Measurements from ENCODE around the gene POPDC2. TPM values are rescaled to one million over a fixed set of nuclear protein-coding genes. Genes with fewer than 3 reads are reported as not detected.
A peak's percentile ranks its signal among the peaks of the same experiment; 100 is the strongest.

POPDC2 gene
- total and polyA plus RNA-seq, 2 experiments from 2014 or later, result 0.74 TPM; not detected in 1

DNA sequence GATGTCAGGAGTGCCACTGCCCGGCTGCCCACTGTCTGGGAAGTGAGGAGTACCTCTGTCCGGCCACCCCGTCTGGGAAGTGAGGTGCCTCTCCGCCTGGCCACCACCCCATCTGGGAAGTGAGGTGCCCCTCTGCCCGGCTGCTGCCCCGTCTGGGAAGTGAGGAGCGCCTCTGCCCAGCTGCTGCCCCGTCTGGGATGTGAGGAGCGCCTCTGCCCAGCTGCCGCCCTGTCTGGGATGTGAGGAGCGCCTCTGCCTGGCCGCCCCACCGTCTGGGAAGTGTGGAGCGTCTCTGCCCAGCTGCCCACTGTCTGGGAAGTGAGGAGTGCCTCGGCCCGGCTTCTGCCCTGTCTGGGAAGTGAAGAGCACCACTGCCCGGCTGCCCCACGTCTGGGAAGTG is 13.5 kb upstream of the POPDC2 start:
- Histone ChIP-seq H3K79me2 (ENCODE audit: insufficient read depth) (peaks cover 19% of the 10 kb centered on the region), H3F3A (ENCODE audit: insufficient read depth) (0 out of 2 replicates have a peak, but pooled peaks cover 5% of the 10 kb centered on the region), H3K27ac (no peak overlapping the region), H3K4me2 (ENCODE audit: unreplicated experiment) (no peak overlapping the region), H3K4me1 (ENCODE audit: insufficient read depth) (peaks cover 22% of the 10 kb centered on the region), H3K9me2 (ENCODE audit: insufficient read depth) (no peaks in the 10 kb centered on the region), H3K9ac (no peak overlapping the region), H4K20me1 (ENCODE audit: insufficient read depth) (no peaks in the 10 kb centered on the region), H3K9me3 (ENCODE audit: low read depth) (no peaks in the 10 kb centered on the region), H2AFZ (no peak overlapping the region), H3K4me3 (no peak overlapping the region), H3K27me3 (replicated peaks; ENCODE audit: insufficient read depth) (no peaks in the 10 kb centered on the region), H3K36me3 (ENCODE audit: low read depth) (peaks cover 8% of the 10 kb centered on the region; the same call in 1 of the 2 replicates)
- in situ Hi-C loops (cut with MboI), result no loop called here
- WGBS, 2 experiments (ENCODE audit: low coverage in 1 of 2, low lambda C conversion rate in 2 of 2, missing lambda C conversion rate in 2 of 2), result 90 to 97% methylated on average over 17 to 18 of the region's 18 CpGs
- no peak for TF ChIP-seq EZH2 (IDR thresholded peaks at IDR 0.05; ENCODE audit: insufficient read depth, poor library complexity, severe bottlenecking)
- TF ChIP-seq EZH2phosphoT487 (IDR thresholded peaks at IDR 0.05; ENCODE audit: insufficient read depth, low read depth), result no peak
- DNase-seq, result no peak

DNA sequence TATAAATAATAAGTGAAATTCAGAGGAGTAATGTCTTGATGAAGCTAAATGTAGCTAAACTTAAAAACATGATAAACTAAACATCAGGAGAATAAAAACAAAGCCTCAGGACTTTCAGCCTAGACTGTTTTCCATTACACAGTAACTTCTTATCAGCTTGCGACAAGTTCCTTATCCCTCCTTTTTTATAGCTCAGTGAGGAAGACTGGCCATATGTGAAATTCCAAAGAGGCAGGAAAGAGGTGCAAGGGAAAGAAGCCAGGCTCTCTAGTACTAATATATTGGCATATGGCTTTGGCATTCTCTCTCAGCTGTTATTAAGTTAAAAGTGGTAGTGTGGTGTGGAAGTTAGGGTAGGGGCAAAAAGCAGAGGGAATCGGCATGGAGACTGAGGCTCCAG is 12.4 kb upstream of the POPDC2 start:
- DNase-seq, result no peak
- no peak overlapping the region for H3K27ac ChIP-seq
- H3K9ac ChIP-seq, result no peak overlapping the region
- H3K4me1 ChIP-seq (ENCODE audit: insufficient read depth), result peaks cover 21% of the 10 kb centered on the region
- 72 to 73% methylated on average over 2 of the region's 2 CpGs for WGBS, 2 experiments (ENCODE audit: low coverage in 1 of 2, low lambda C conversion rate in 2 of 2, missing lambda C conversion rate in 2 of 2)
- peaks cover 12% of the 10 kb centered on the region; the same call in 1 of the 2 replicates for H3K36me3 ChIP-seq (ENCODE audit: low read depth)
- H3K9me2 ChIP-seq (ENCODE audit: insufficient read depth), result no peaks in the 10 kb centered on the region
- TF ChIP-seq EZH2phosphoT487 (IDR thresholded peaks at IDR 0.05; ENCODE audit: insufficient read depth, low read depth), result no peak
- no peak for TF ChIP-seq EZH2 (IDR thresholded peaks at IDR 0.05; ENCODE audit: insufficient read depth, poor library complexity, severe bottlenecking)
- no peaks in the 10 kb centered on the region for H3K27me3 ChIP-seq (replicated peaks; ENCODE audit: insufficient read depth)
- no peaks in the 10 kb centered on the region for H4K20me1 ChIP-seq (ENCODE audit: insufficient read depth)
- peaks cover 19% of the 10 kb centered on the region for H3K79me2 ChIP-seq (ENCODE audit: insufficient read depth)
- no peak overlapping the region for H3K4me2 ChIP-seq (ENCODE audit: unreplicated experiment)
- H3K4me3 ChIP-seq, result no peak overlapping the region
- no peaks in the 10 kb centered on the region for H3K9me3 ChIP-seq (ENCODE audit: low read depth)
- no peak overlapping the region for H2AFZ ChIP-seq
- 0 out of 2 replicates have a peak, but pooled peaks cover 5% of the 10 kb centered on the region for H3F3A ChIP-seq (ENCODE audit: insufficient read depth)
- in situ Hi-C loops (cut with MboI), result no loop called here

DNA sequence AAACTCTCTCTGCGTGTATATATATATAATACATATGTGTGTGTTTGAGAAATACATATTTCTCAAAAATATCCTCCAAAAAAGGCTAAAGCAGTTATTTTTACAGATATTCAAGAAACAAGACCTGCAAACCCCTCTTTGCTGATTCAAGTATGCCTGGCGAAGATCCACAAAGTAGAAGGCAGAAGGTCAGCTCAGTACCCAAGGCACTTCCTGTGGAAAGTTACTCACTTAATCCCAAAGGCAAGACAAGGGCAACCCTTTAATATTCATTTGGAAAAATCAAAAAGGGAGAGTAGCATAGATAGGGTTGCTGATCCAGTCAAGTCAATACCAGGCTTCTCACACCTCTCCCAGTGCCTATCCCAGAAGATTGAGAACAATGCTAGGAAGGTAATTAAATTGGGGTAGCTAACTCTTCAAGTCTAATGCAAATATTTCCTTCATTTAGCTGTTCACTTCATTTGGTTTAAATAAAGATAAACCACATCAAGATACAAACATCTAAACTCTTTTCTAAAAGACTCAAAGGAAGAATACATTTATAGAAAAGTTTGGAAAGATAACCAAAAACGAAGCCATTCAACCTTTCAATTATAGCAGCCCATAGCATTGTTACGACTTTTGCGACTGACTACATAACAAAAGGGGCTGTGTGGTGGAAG is 9.6 kb upstream of the POPDC2 start:
- Histone ChIP-seq H3K27me3 (replicated peaks; ENCODE audit: insufficient read depth) (no peaks in the 10 kb centered on the region), H3K4me1 (ENCODE audit: insufficient read depth) (peaks cover 13% of the 10 kb centered on the region), H3K4me3 (no peak overlapping the region), H4K20me1 (ENCODE audit: insufficient read depth) (no peaks in the 10 kb centered on the region), H3K9ac (no peak overlapping the region), H3K27ac (no peak overlapping the region), H3K9me2 (ENCODE audit: insufficient read depth) (no peaks in the 10 kb centered on the region), H3K36me3 (ENCODE audit: low read depth) (peaks cover 12% of the 10 kb centered on the region; the same call in 1 of the 2 replicates), H3K79me2 (ENCODE audit: insufficient read depth) (0 out of 2 replicates have a peak, but pooled peaks cover 2% of the 10 kb centered on the region), H3K9me3 (ENCODE audit: low read depth) (no peaks in the 10 kb centered on the region), H3F3A (ENCODE audit: insufficient read depth) (peaks cover 8% of the 10 kb centered on the region; the same call in 1 of the 2 replicates), H3K4me2 (ENCODE audit: unreplicated experiment) (no peak overlapping the region), H2AFZ (no peak overlapping the region)
- DNase-seq, result peak; percentile 31
- no peak for TF ChIP-seq EZH2 (IDR thresholded peaks at IDR 0.05; ENCODE audit: insufficient read depth, poor library complexity, severe bottlenecking)
- TF ChIP-seq EZH2phosphoT487 (IDR thresholded peaks at IDR 0.05; ENCODE audit: insufficient read depth, low read depth), result no peak
- in situ Hi-C loops (cut with MboI), result no loop called here
- 98% methylated on average over 5 of the region's 5 CpGs for WGBS, 2 experiments (ENCODE audit: low coverage in 1 of 2, low lambda C conversion rate in 2 of 2, missing lambda C conversion rate in 2 of 2)

DNA sequence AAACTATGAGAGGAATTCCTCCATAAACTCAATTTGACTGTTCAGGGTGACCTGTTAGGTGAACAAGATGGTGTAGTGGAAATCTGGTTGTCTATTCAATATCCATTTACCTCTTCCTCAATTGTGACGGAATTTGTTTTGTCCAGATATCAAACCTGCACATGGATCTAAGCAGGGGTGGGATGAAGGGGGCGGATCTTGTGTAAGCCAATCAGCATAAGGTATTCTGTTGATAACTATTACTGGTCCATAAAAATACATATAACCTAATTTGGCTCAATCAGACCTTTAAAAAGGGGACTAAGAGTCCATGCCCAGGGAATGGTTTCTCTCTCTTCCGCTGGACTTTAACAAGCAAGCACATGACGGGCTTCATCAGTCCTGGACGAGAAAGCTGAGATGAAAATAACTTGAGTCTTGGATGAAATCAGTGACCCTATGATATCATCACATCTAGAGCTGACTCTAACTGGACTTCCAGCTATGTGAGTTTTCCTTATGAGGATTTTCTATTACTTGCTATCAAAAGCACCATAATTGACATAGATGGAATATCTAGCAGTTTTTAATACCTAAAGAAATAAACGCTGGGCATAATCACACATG is 5.7 kb upstream of the POPDC2 start:
- Histone ChIP-seq H3K36me3 (ENCODE audit: low read depth) (peaks cover 9% of the 10 kb centered on the region; the same call in 1 of the 2 replicates), H3K9me3 (ENCODE audit: low read depth) (no peaks in the 10 kb centered on the region), H4K20me1 (ENCODE audit: insufficient read depth) (no peaks in the 10 kb centered on the region), H3K4me2 (ENCODE audit: unreplicated experiment) (no peak overlapping the region), H3F3A (ENCODE audit: insufficient read depth) (peaks cover 33% of the 10 kb centered on the region), H3K9ac (no peak overlapping the region), H2AFZ (no peak overlapping the region), H3K4me1 (ENCODE audit: insufficient read depth) (peaks cover 41% of the 10 kb centered on the region), H3K4me3 (no peak overlapping the region), H3K27me3 (replicated peaks; ENCODE audit: insufficient read depth) (no peaks in the 10 kb centered on the region), H3K27ac (no peak overlapping the region), H3K79me2 (ENCODE audit: insufficient read depth) (no peaks in the 10 kb centered on the region), H3K9me2 (ENCODE audit: insufficient read depth) (no peaks in the 10 kb centered on the region)
- DNase-seq, result no peak
- no peak for TF ChIP-seq EZH2 (IDR thresholded peaks at IDR 0.05; ENCODE audit: insufficient read depth, poor library complexity, severe bottlenecking)
- TF ChIP-seq EZH2phosphoT487 (IDR thresholded peaks at IDR 0.05; ENCODE audit: insufficient read depth, low read depth), result no peak
- WGBS, 2 experiments (ENCODE audit: low coverage in 1 of 2, low lambda C conversion rate in 2 of 2, missing lambda C conversion rate in 2 of 2), result 87 to 88% methylated on average over 6 of the region's 6 CpGs
- in situ Hi-C loops (cut with MboI), result no loop called here

Data from GM23248 (cell line).